Psoas muscle (tissue), 8 donors: ENCODE data around the gene NDUFC1. TPM values are rescaled to one million over a fixed set of nuclear protein-coding genes. Genes with fewer than 3 reads are reported as not detected.

ENCODE experiments used
- ATAC-seq, 4 donors: fragments of 200-7000 bp; cut with Tn5 transposase; one replicate each; pipeline ENCODE4 v1.9.1; 2020; ENCODE audit warnings: moderate library complexity in 3 of 4, mild to moderate bottlenecking in 2 of 4
- DNase-seq, 2 donors: peaks; one replicate each; pipeline ENCODE4 v3.0.0-alpha.2; 2020
- H3K27ac ChIP-seq: fragments of 200-600 bp; one replicate; pipeline ENCODE4 v1.8.0; 2022
- H3K27me3 ChIP-seq, 3 donors: fragments of 200-600 bp in 1 of 3; one replicate each; pipeline versions ENCODE4 v1.6.1 to v1.8.0; 2013 to 2022; ENCODE audit warnings: low read length in 2 of 3, mild to moderate bottlenecking in 2 of 3, moderate library complexity in 1 of 3; ENCODE audit not compliant: insufficient read depth in 3 of 3
- H3K36me3 ChIP-seq, 2 donors: fragments of 200-600 bp in 1 of 2; one replicate each; pipeline versions ENCODE4 v1.6.1 to v1.8.0; 2013 to 2022; ENCODE audit warnings: low read depth in 1 of 2, mild to moderate bottlenecking in 1 of 2, moderate library complexity in 1 of 2; ENCODE audit not compliant: insufficient read depth in 1 of 2
- H3K4me1 ChIP-seq: fragments of 200-600 bp; one replicate; pipeline ENCODE4 v1.8.0; 2022
- H3K4me3 ChIP-seq: fragments of 200-600 bp; one replicate; pipeline ENCODE4 v1.8.0; 2022; ENCODE audit warnings: mild to moderate bottlenecking
- H3K9me3 ChIP-seq: fragments of 200-600 bp; one replicate; pipeline ENCODE4 v1.8.0; 2022
- CTCF ChIP-seq: fragments of 200-600 bp; IDR thresholded peaks from one replicate; pipeline ENCODE4 v1.8.0; 2022; ENCODE audit warnings: antibody characterized with exemption
- WGBS, 3 donors: extraction: QIAGEN DNeasy Blood & Tissue Kit; methylation state at CpG; one replicate each; pipeline versions ENCODE4 v1.1.6 to v1.1.7; 2013; 5-methylcytosine and 5-hydroxymethylcytosine counted together
- intact Hi-C, 2 donors: fragments of 100-400 bp; cut with DNase I; formaldehyde crosslinking; loops; one replicate each; pipeline versions ENCODE4 v1.11.0 to v1.14.2; 2022
- polyA plus RNA-seq, 3 donors: library from polyadenylated mRNA; stranded (reverse); fragments of 200-250 nt; gene quantifications; one replicate each; pipeline ENCODE4 v1.2.3, GENCODE V29; 2013
- total RNA-seq, 4 donors: library from RNA; stranded (reverse); fragmentation: NEBNext Ultra II Directional in 2 of 4; extraction: Animal tissue kit (Norgen Biotek cat#: 25700) in 2 of 4; gene quantifications; one replicate each; pipeline versions ENCODE4 v1.2.1 to v1.2.4, GENCODE V29; 2021 to 2023
- donor health status: healthy with polysubstance abuse.
- donor health status: DM: no; HTN: no; CAD: no; lungs with moderate emphysema.
- donor health status: Bipolar disorder and iron deficiency.
- donor health status: healthy.
- donor health status: DM: yes; HTN: yes; CAD: no.
- donor health status: DM: no; HTN: no; CAD: no.
- donor health status: DM: no; HTN: no; CAD: no.
- donor health status: DM: yes; HTN: yes; CAD: no.

The NDUFC1 gene
- total and polyA plus RNA-seq, 7 donors: 77.8 to 143 (median 120) TPM

GRCh38 chr4:139295206-139295941 is 6.9 kb downstream of the NDUFC1 start:
- peaks cover 44% of the 10 kb centered on the region for H3K4me1 ChIP-seq
- TF ChIP-seq CTCF: peak; percentile 98
- 1% methylated on average over 51 of the region's 51 CpGs for WGBS, 3 donors

DNA sequence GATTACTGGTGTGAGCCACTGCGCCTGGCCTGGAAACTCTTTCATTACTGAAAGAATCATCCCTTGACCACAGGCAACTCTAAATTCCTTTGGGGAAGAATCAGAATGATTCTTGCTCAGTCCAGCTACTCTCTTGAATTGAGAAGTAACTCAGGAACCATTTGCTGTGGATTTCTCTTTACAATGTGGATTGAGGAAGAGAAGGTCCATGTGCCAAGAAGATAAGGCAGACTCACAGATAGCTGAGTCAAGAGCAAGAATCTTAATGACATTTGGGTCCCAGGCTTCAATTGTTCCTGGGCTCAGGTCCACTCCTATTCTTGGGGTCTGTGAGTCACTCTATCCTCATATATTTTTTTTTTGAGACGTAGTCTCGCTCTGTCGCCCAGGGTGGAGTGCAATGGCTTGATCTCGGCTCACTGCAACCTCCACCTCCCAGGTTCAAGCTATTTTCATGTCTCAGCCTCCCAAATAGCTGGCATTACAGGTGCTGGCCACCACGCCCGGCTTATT is 16.0 kb downstream of the NDUFC1 start:
- no peaks in the 10 kb centered on the region for H3K9me3 ChIP-seq
- ATAC-seq: peak in 3 of 4 donors; percentile 50 to 70 (median 59)
- no peaks in the 10 kb centered on the region for H3K4me1 ChIP-seq
- intact Hi-C loops: no loop called here
- TF ChIP-seq CTCF: no peak
- no peak for DNase-seq
- no peaks in the 10 kb centered on the region for H3K27me3 ChIP-seq
- peaks cover 0 to 41% of the 10 kb centered on the region in 2 donors for H3K36me3 ChIP-seq
- WGBS, 3 donors: 78 to 96% (median 85%) methylated on average over 7 of the region's 7 CpGs
- H3K4me3 ChIP-seq: no peak overlapping the region
- no peak overlapping the region for H3K27ac ChIP-seq

More at GRCh38 chr4:139295206-139295941, 6.9 kb downstream of the NDUFC1 start:
- Histone ChIP-seq H3K4me3 (peak overlapping the region; percentile 91), H3K9me3 (no peaks in the 10 kb centered on the region), H3K27me3 (no peaks in the 10 kb centered on the region), H3K27ac (peak overlapping the region; percentile 99), H3K36me3 (peaks cover 0 to 41% of the 10 kb centered on the region in 2 donors)
- ATAC-seq: peak; percentile 83 to 90 (median 88)
- intact Hi-C loops: loop anchor here (2.0 to 5.0 kb wide), 6 partner anchors 63 to 263 kb away; partner anchors contain the start of gene ELF2 (in 1 of the 2)
- DNase-seq: peak; percentile 97 to 99

- Histone ChIP-seq H3K9me3 (no peaks in the 10 kb centered on the region), H3K36me3 (peaks cover 0 to 6% of the 10 kb centered on the region in 2 donors), H3K4me3 (no peak overlapping the region), H3K4me1 (no peaks in the 10 kb centered on the region), H3K27ac (no peak overlapping the region), H3K27me3 (peaks cover 0 to 6% (median 2%) of the 10 kb centered on the region in 3 donors)
- intact Hi-C loops: no loop called here
- TF ChIP-seq CTCF: no peak
- DNase-seq (no peak), ATAC-seq (no peak)
Measured at GRCh38 chr4:139282721-139283075, 19.6 kb downstream of the NDUFC1 start.

- intact Hi-C loops: no loop called here
- WGBS, 3 donors: 73 to 84% (median 76%) methylated on average over 7 of the region's 7 CpGs
Measured at GRCh38 chr4:139282065-139282720, 20.1 kb downstream of the NDUFC1 start.

More at GRCh38 chr4:139282065-139282720, 20.1 kb downstream of the NDUFC1 start:
- no peak for DNase-seq
- Histone ChIP-seq H3K9me3 (no peaks in the 10 kb centered on the region), H3K4me1 (no peaks in the 10 kb centered on the region), H3K36me3 (peaks cover 0 to under 1% of the 10 kb centered on the region in 2 donors), H3K4me3 (no peak overlapping the region), H3K27me3 (peaks cover 0 to 6% (median 2%) of the 10 kb centered on the region in 3 donors), H3K27ac (no peak overlapping the region)
- no peak for TF ChIP-seq CTCF
- ATAC-seq: no peak
